IPS-20b (cell line): ENCODE measurements around the gene GALNT7.
"Not testable (repeated sequence)": the region's sequence is repeated elsewhere in the genome, so short reads cannot be mapped to it uniquely, and the experiment has no call there.

Source experiments
- H3K27ac ChIP-seq: one replicate; pipeline ENCODE4 v1.5.1; 2013; ENCODE audit warnings: low read length
- H3K27me3 ChIP-seq: 2 replicates; pipeline ENCODE4 v1.6.1; 2013; ENCODE audit warnings: mild to moderate bottlenecking, low read length, inconsistent platforms; ENCODE audit not compliant: insufficient read depth
- H3K36me3 ChIP-seq: 2 replicates; pipeline ENCODE4 v1.6.1; 2013; ENCODE audit warnings: low read depth, mild to moderate bottlenecking, inconsistent platforms, low read length, moderate library complexity; ENCODE audit not compliant: insufficient read depth
- H3K4me1 ChIP-seq: 2 replicates; pipeline ENCODE4 v1.6.1; 2013; ENCODE audit warnings: mild to moderate bottlenecking, control low read depth, inconsistent platforms, low read length, moderate library complexity; ENCODE audit not compliant: insufficient read depth
- H3K4me3 ChIP-seq: 2 replicates; pipeline ENCODE4 v1.5.1; 2013; ENCODE audit warnings: mild to moderate bottlenecking, low read length, inconsistent platforms
- H3K9ac ChIP-seq: 2 replicates; pipeline ENCODE4 v1.6.1; 2013; ENCODE audit warnings: low read depth, mild to moderate bottlenecking, inconsistent platforms, low read length, moderate library complexity
- H3K9me3 ChIP-seq: 2 replicates; pipeline ENCODE4 v1.6.1; 2013; ENCODE audit warnings: mild to moderate bottlenecking, low read depth, low read length, inconsistent platforms; ENCODE audit not compliant: insufficient read depth

The GALNT7 gene

GRCh38 chr4:173168396-173169177 is at the start of gene GALNT7:
GALNT7 (plus strand) TSS chr4:173168811; CDS start chr4:173168836, 25 bp downstream.
- no peaks in the 10 kb centered on the region for H3K27me3 ChIP-seq
- H3K9me3 ChIP-seq = no peaks in the 10 kb centered on the region
- peak within 1 kb of the TSS; percentile 89 for H3K9ac ChIP-seq
- peaks cover 31% of the 10 kb centered on the region for H3K4me1 ChIP-seq
- H3K27ac ChIP-seq = peak within 1 kb of the TSS; percentile 31
- peak within 1 kb of the TSS; percentile 79 for H3K4me3 ChIP-seq
- peaks cover 8% of the 10 kb centered on the region; the same call in 1 of the 2 replicates for H3K36me3 ChIP-seq

GRCh38 chr4:173118819-173119218 is 49.8 kb upstream of the GALNT7 start:
- not testable (repeated sequence) for H3K27ac ChIP-seq, H3K27me3 ChIP-seq

GRCh38 chr4:173119818-173120217 is 48.8 kb upstream of the GALNT7 start:
- no peak overlapping the region for H3K4me3 ChIP-seq
- H3K9ac ChIP-seq = no peak overlapping the region
- no peaks in the 10 kb centered on the region for H3K36me3 ChIP-seq
- H3K9me3 ChIP-seq = no peaks in the 10 kb centered on the region
- no peaks in the 10 kb centered on the region for H3K4me1 ChIP-seq
- no peaks in the 10 kb centered on the region for H3K27me3 ChIP-seq
- no peak overlapping the region for H3K27ac ChIP-seq

More at GRCh38 chr4:173118819-173119218, 49.8 kb upstream of the GALNT7 start:
- H3K9me3 ChIP-seq, H3K4me3 ChIP-seq, H3K9ac ChIP-seq, H3K36me3 ChIP-seq, H3K4me1 ChIP-seq: not testable (repeated sequence)

GRCh38 chr4:173121076-173121561 is 47.5 kb upstream of the GALNT7 start:
- H3K4me3 ChIP-seq = no peak overlapping the region
- no peaks in the 10 kb centered on the region for H3K27me3 ChIP-seq
- no peaks in the 10 kb centered on the region for H3K4me1 ChIP-seq
- H3K9me3 ChIP-seq = no peaks in the 10 kb centered on the region
- no peak overlapping the region for H3K9ac ChIP-seq
- H3K27ac ChIP-seq = no peak overlapping the region
- no peaks in the 10 kb centered on the region for H3K36me3 ChIP-seq

GRCh38 chr4:173124209-173124865 is 44.3 kb upstream of the GALNT7 start:
- H3K4me3 ChIP-seq = no peak overlapping the region
- H3K27me3 ChIP-seq = no peaks in the 10 kb centered on the region
- no peak overlapping the region for H3K27ac ChIP-seq
- H3K36me3 ChIP-seq = no peaks in the 10 kb centered on the region
- H3K9me3 ChIP-seq = no peaks in the 10 kb centered on the region
- H3K4me1 ChIP-seq = no peaks in the 10 kb centered on the region
- H3K9ac ChIP-seq = no peak overlapping the region

GRCh38 chr4:173125216-173125812 is 43.3 kb upstream of the GALNT7 start:
- no peaks in the 10 kb centered on the region for H3K4me1 ChIP-seq
- no peaks in the 10 kb centered on the region for H3K9me3 ChIP-seq
- H3K27ac ChIP-seq = no peak overlapping the region
- H3K4me3 ChIP-seq = no peak overlapping the region
- no peaks in the 10 kb centered on the region for H3K36me3 ChIP-seq
- no peak overlapping the region for H3K9ac ChIP-seq
- H3K27me3 ChIP-seq = no peaks in the 10 kb centered on the region

GRCh38 chr4:173128199-173128890 is 40.3 kb upstream of the GALNT7 start:
- Histone ChIP-seq H3K27me3 (no peaks in the 10 kb centered on the region), H3K4me3 (no peak overlapping the region), H3K9me3 (no peaks in the 10 kb centered on the region), H3K36me3 (no peaks in the 10 kb centered on the region), H3K4me1 (no peaks in the 10 kb centered on the region), H3K27ac (no peak overlapping the region), H3K9ac (no peak overlapping the region)

GRCh38 chr4:173130687-173131086 is 37.9 kb upstream of the GALNT7 start:
- no peaks in the 10 kb centered on the region for H3K9me3 ChIP-seq
- no peaks in the 10 kb centered on the region for H3K36me3 ChIP-seq
- no peaks in the 10 kb centered on the region for H3K4me1 ChIP-seq
- H3K27ac ChIP-seq = no peak overlapping the region
- no peak overlapping the region for H3K9ac ChIP-seq
- no peaks in the 10 kb centered on the region for H3K27me3 ChIP-seq
- H3K4me3 ChIP-seq = no peak overlapping the region

- Histone ChIP-seq H3K4me1 (no peaks in the 10 kb centered on the region; the same call in 1 of the 2 replicates), H3K4me3 (no peak overlapping the region), H3K9me3 (no peaks in the 10 kb centered on the region), H3K27ac (no peak overlapping the region), H3K36me3 (no peaks in the 10 kb centered on the region), H3K9ac (no peak overlapping the region), H3K27me3 (no peaks in the 10 kb centered on the region)
Measured at GRCh38 chr4:173134426-173134825, 34.2 kb upstream of the GALNT7 start.

GRCh38 chr4:173135241-173135847 is 33.3 kb upstream of the GALNT7 start:
- Histone ChIP-seq H3K27me3 (no peaks in the 10 kb centered on the region), H3K4me1 (no peaks in the 10 kb centered on the region; the same call in 1 of the 2 replicates), H3K27ac (no peak overlapping the region), H3K36me3 (no peaks in the 10 kb centered on the region), H3K9ac (no peak overlapping the region), H3K4me3 (no peak overlapping the region), H3K9me3 (no peaks in the 10 kb centered on the region)

- H3K27ac ChIP-seq = no peak overlapping the region
- H3K27me3 ChIP-seq = no peaks in the 10 kb centered on the region
- no peaks in the 10 kb centered on the region; the same call in 1 of the 2 replicates for H3K4me1 ChIP-seq
- H3K9me3 ChIP-seq = no peaks in the 10 kb centered on the region
- H3K36me3 ChIP-seq = no peaks in the 10 kb centered on the region
- no peak overlapping the region for H3K9ac ChIP-seq
- H3K4me3 ChIP-seq = no peak overlapping the region
Measured at GRCh38 chr4:173138624-173139023, 30.0 kb upstream of the GALNT7 start.
